Esophagus squamous epithelium (tissue), 5 donors: ENCODE measurements around the gene EFCAB6. TPM values are rescaled to one million over a fixed set of nuclear protein-coding genes. Genes with fewer than 3 reads are reported as not detected.

ENCODE experiments used
- DNase-seq: peaks from one replicate; lab custom pipeline; 2025; lab: John Stamatoyannopoulos, UW
- H3K27ac ChIP-seq, 4 donors: fragments of 200-600 bp; sonication (generic); one replicate each; pipeline ENCODE4 v1.5.1; 2016 to 2019; ENCODE audit warnings: mild to moderate bottlenecking in 1 of 4
- H3K27me3 ChIP-seq, 4 donors: fragments of 200-600 bp; sonication (generic); 1 replicate in 3 of 4; 2 replicates in 1 of 4; pipeline versions ENCODE4 v1.5.1 to v1.6.0; 2017 to 2021; ENCODE audit warnings: antibody characterized with exemption in 1 of 4
- H3K36me3 ChIP-seq, 3 donors: fragments of 200-600 bp; sonication (generic); one replicate each; pipeline ENCODE4 v1.5.1; 2016 to 2019
- H3K4me1 ChIP-seq, 3 donors: fragments of 200-600 bp; sonication (generic); one replicate each; pipeline ENCODE4 v1.5.1; 2017 to 2019
- H3K4me3 ChIP-seq, 4 donors: fragments of 200-600 bp; sonication (generic); 1 replicate in 3 of 4; 2 replicates in 1 of 4; pipeline ENCODE4 v1.5.1; 2016 to 2019; ENCODE audit warnings: mild to moderate bottlenecking in 2 of 4, moderate library complexity in 1 of 4
- H3K9me3 ChIP-seq, 3 donors: fragments of 200-600 bp; sonication (generic); one replicate each; pipeline ENCODE4 v1.5.1; 2016 to 2019
- POLR2A ChIP-seq, 4 donors: fragments of 450-650 bp; IDR thresholded peaks; one replicate each; pipeline ENCODE4 v1.6.1; 2017; ENCODE audit warnings: antibody characterized with exemption in 4 of 4, mild to moderate bottlenecking in 4 of 4, moderate library complexity in 3 of 4
- WGBS, 2 donors: methylation state at CpG; one replicate each; pipeline ENCODE4 v1.1.5; 2018; 5-methylcytosine and 5-hydroxymethylcytosine counted together
- intact Hi-C: fragments of 100-400 bp; cut with DNase I; formaldehyde crosslinking; loops from one replicate; pipeline ENCODE4 v1.15.0; 2022
- total RNA-seq, 4 donors: library from RNA; depleted of rRNA; stranded (reverse); fragments of >200 nt; gene quantifications; one replicate each; pipeline ENCODE4 v1.1.0, GENCODE V29; 2016
- TF ChIP-seq, protein P1 (sequence below), 6 experiments: fragments of 450-650 bp in 4 of 6; fragments of 200-600 bp in 2 of 6; sonication (generic) in 2 of 6; IDR thresholded peaks; one replicate each; pipeline ENCODE4 v1.5.1; 2016 to 2019; ENCODE audit warnings: antibody characterized with exemption in 6 of 6, mild to moderate bottlenecking in 4 of 6, moderate library complexity in 4 of 6
- donor health status: DM: yes; HTN: yes; CAD: no.

The EFCAB6 gene
- total RNA-seq, 4 donors from 2014 or later = 0.22 to 1.5 (median 0.90) TPM

DNA sequence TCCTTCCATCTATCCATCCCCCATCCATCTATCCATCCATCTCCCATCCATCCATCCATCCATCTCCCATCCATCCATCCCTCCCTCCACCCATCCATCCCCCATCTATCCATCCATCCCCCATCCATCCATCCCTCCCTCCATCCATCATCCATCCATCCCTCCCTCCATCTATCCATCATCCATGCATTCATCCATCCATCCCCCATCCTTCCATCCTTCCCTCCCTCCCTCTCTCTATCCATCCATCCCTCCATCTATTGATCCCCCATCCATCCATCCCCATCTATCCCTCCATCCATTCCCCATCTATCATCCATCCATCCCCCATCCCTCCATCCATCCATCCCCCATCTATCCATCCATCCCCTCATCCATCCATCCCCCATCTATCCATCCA lies 303.6 kb downstream of the EFCAB6 start:
- intact Hi-C loops = no loop called here
- H3K36me3 ChIP-seq = no peaks in the 10 kb centered on the region
- H3K27me3 ChIP-seq = peaks cover 0 to 6% (median 0%) of the 10 kb centered on the region in 4 donors
- H3K4me3 ChIP-seq = no peak overlapping the region
- no peak for DNase-seq
- no peak overlapping the region for H3K27ac ChIP-seq
- no peaks in the 10 kb centered on the region for H3K9me3 ChIP-seq
- TF ChIP-seq POLR2A (IDR thresholded peaks at IDR 0.05) = no peak
- TF ChIP-seq, protein P1, sequence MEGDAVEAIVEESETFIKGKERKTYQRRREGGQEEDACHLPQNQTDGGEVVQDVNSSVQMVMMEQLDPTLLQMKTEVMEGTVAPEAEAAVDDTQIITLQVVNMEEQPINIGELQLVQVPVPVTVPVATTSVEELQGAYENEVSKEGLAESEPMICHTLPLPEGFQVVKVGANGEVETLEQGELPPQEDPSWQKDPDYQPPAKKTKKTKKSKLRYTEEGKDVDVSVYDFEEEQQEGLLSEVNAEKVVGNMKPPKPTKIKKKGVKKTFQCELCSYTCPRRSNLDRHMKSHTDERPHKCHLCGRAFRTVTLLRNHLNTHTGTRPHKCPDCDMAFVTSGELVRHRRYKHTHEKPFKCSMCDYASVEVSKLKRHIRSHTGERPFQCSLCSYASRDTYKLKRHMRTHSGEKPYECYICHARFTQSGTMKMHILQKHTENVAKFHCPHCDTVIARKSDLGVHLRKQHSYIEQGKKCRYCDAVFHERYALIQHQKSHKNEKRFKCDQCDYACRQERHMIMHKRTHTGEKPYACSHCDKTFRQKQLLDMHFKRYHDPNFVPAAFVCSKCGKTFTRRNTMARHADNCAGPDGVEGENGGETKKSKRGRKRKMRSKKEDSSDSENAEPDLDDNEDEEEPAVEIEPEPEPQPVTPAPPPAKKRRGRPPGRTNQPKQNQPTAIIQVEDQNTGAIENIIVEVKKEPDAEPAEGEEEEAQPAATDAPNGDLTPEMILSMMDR (IDR thresholded peaks at IDR 0.05) = no peak
- H3K4me1 ChIP-seq = no peaks in the 10 kb centered on the region

DNA sequence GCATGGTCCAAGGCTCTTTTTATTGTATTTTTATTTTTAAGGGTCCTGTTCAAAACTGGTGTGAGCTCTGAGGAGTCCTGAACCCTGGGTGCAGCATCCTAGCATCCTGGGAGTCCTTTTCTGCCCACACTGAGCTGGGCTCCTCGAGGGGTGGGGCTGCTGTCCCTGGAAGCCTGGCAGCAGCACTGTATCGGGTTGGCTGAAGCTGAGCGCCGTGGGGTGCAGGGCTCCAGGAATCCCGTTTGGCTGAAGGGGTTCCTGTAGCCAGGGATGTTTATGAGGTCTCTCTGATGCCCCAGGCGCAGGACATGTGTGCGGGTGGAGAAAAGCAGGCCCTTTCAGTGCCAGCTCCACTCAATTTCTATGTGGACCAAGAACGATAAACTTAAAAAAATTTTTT lies 304.9 kb downstream of the EFCAB6 start:
- H3K27ac ChIP-seq = no peak overlapping the region
- intact Hi-C loops = no loop called here
- TF ChIP-seq POLR2A (IDR thresholded peaks at IDR 0.05) = no peak
- TF ChIP-seq, protein P1 (IDR thresholded peaks at IDR 0.05) = no peak
- peaks cover 0 to 12% (median 0%) of the 10 kb centered on the region in 4 donors for H3K27me3 ChIP-seq
- H3K9me3 ChIP-seq = no peaks in the 10 kb centered on the region
- 50 to 78% methylated on average over 1 to 3 of the region's 8 CpGs for WGBS, 2 donors
- DNase-seq = no peak
- H3K36me3 ChIP-seq = no peaks in the 10 kb centered on the region
- no peaks in the 10 kb centered on the region for H3K4me1 ChIP-seq
- H3K4me3 ChIP-seq = no peak overlapping the region

DNA sequence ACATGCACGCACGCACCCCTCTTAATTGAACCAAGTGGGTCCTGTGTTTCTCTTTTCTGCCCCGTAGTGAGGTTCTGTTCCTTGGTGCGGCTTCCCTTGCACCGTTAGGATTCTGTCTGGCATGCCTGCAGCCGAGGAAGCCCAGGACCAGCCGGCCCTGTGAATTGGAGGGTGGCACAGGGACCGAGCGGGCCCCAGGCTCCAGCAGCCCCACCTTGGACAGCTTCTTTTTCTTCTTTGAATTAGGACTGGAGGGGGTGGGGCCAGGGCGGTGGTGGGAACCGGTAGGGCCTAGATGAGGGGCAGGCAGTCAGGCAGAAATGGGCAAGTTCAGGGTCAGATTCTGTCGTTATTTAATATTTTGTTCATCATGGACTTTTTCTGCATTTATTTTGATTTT lies 305.6 kb downstream of the EFCAB6 start:
- H3K27me3 ChIP-seq = peaks cover 0 to 14% (median 0%) of the 10 kb centered on the region in 4 donors
- no peaks in the 10 kb centered on the region for H3K36me3 ChIP-seq
- no peaks in the 10 kb centered on the region for H3K9me3 ChIP-seq
- no peak overlapping the region for H3K4me3 ChIP-seq
- WGBS, 2 donors = 50 to 64% methylated on average over 9 to 12 of the region's 12 CpGs
- TF ChIP-seq, protein P1 (IDR thresholded peaks at IDR 0.05) = no peak
- TF ChIP-seq POLR2A (IDR thresholded peaks at IDR 0.05) = no peak
- intact Hi-C loops = no loop called here
- no peaks in the 10 kb centered on the region for H3K4me1 ChIP-seq
- DNase-seq = no peak
- no peak overlapping the region for H3K27ac ChIP-seq

DNA sequence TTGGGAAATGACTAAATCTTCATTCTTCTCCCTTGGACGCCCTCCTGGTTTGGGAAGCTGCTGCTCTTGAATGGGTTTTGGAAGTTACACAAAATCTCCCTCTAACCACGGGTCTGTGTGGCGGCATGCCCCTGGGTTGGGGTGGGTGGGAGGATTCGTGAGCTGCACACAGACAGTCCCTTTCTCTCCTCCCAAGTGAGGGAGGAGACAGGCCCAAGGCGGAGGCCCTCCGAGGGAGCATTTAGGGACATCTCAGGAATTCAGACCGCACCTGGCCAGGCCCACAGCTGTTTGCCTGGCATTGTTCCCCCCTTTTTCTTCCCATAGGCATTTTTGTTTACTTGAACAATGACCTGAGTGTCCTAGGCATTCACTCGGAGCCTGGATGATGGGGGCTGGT lies 306.2 kb downstream of the EFCAB6 start:
- H3K9me3 ChIP-seq = no peaks in the 10 kb centered on the region
- no peak for TF ChIP-seq POLR2A (IDR thresholded peaks at IDR 0.05)
- TF ChIP-seq, protein P1 (IDR thresholded peaks at IDR 0.05) = no peak
- DNase-seq = no peak
- no peak overlapping the region for H3K27ac ChIP-seq
- WGBS, 2 donors = 40 to 41% methylated on average over 1 to 8 of the region's 8 CpGs
- H3K36me3 ChIP-seq = no peaks in the 10 kb centered on the region
- H3K4me1 ChIP-seq = no peaks in the 10 kb centered on the region
- intact Hi-C loops = no loop called here
- H3K27me3 ChIP-seq = peaks cover 0 to 14% (median 0%) of the 10 kb centered on the region in 4 donors
- H3K4me3 ChIP-seq = no peak overlapping the region

DNA sequence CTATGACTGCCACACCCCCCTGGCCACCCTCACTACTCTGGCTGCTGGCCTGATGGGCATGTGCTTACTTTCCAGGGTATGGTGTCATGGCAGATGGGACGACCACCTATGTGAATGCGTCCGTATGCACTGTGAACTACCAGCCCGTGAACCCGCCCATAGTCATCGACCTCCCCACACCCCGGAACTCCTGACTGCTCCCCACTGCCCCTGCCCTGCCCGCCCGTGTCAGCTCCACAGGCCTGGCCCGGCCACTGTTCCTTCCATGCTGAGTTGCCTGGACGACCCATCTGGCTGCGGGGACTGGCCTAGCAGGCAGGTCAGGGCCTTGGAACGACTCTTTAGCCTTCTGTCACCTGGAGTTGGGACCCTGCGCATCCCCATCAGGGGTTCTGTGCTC lies 306.7 kb downstream of the EFCAB6 start:
- Histone ChIP-seq H3K9me3 (no peaks in the 10 kb centered on the region), H3K36me3 (no peaks in the 10 kb centered on the region), H3K27me3 (peaks cover 0 to 11% (median 0%) of the 10 kb centered on the region in 4 donors), H3K27ac (no peak overlapping the region), H3K4me3 (no peak overlapping the region), H3K4me1 (no peaks in the 10 kb centered on the region)
- no peak for TF ChIP-seq POLR2A (IDR thresholded peaks at IDR 0.05)
- 86 to 92% methylated on average over 6 to 7 of the region's 14 CpGs for WGBS, 2 donors
- no peak for DNase-seq
- intact Hi-C loops = no loop called here
